OCI-LY1 (cell line): ENCODE data around the gene CTNND2.

Experiments used
- H2AFZ ChIP-seq: fragments of 200-600 bp; sonication (generic), shearing (Covaris generic); 2 replicates; pipeline ENCODE4 v1.6.0; 2014; ENCODE audit warnings: antibody characterized with exemption, mild to moderate bottlenecking, low read length
- H3F3A ChIP-seq: fragments of 200-600 bp; sonication (generic), shearing (Covaris generic); 2 replicates; pipeline ENCODE4 v1.6.0; 2014; ENCODE audit warnings: mild to moderate bottlenecking, antibody characterized with exemption, low read length, moderate library complexity; ENCODE audit not compliant: insufficient read depth
- H3K27ac ChIP-seq: fragments of 200-600 bp; sonication (generic); 2 replicates; pipeline ENCODE4 v1.5.1; 2014; ENCODE audit warnings: low read length, mixed run types, mild to moderate bottlenecking, low read depth; ENCODE audit not compliant: poor library complexity, severe bottlenecking
- H3K27me3 ChIP-seq: fragments of 200-600 bp; sonication (generic); 2 replicates; pipeline ENCODE4 v1.6.0; 2014; ENCODE audit warnings: antibody characterized with exemption, mild to moderate bottlenecking, low read length, moderate library complexity; ENCODE audit not compliant: insufficient read depth
- H3K36me3 ChIP-seq: fragments of 200-600 bp; sonication (generic); 2 replicates; pipeline ENCODE4 v1.6.1; 2014; ENCODE audit warnings: mild to moderate bottlenecking, antibody characterized with exemption, low read length, moderate library complexity, mixed read lengths; ENCODE audit not compliant: insufficient read depth
- H3K4me1 ChIP-seq: fragments of 200-600 bp; sonication (generic); 2 replicates; pipeline ENCODE4 v1.5.1; 2014; ENCODE audit warnings: mild to moderate bottlenecking, low read length, moderate library complexity; ENCODE audit not compliant: insufficient read depth, severe bottlenecking
- H3K4me2 ChIP-seq: fragments of 200-600 bp; sonication (generic), shearing (Covaris generic); 2 replicates; pipeline ENCODE4 v1.6.1; 2014; ENCODE audit warnings: low read length
- H3K4me3 ChIP-seq: fragments of 200-600 bp; sonication (generic); 2 replicates; pipeline ENCODE4 v1.5.1; 2014; ENCODE audit warnings: low read length, low read depth, mild to moderate bottlenecking, mixed read lengths; ENCODE audit not compliant: poor library complexity, severe bottlenecking
- H3K79me2 ChIP-seq: fragments of 200-600 bp; shearing (Covaris generic); 2 replicates; pipeline ENCODE4 v1.6.1; 2016; ENCODE audit warnings: mixed run types, low read length, mixed read lengths; ENCODE audit not compliant: insufficient read depth
- H3K9ac ChIP-seq: fragments of 200-600 bp; sonication (generic), shearing (Covaris generic); 2 replicates; pipeline ENCODE4 v1.6.1; 2014; ENCODE audit warnings: mild to moderate bottlenecking, low read length, mixed read lengths
- H3K9me2 ChIP-seq: fragments of 200-600 bp; sonication (generic), shearing (Covaris generic); 2 replicates; pipeline ENCODE4 v1.6.1; 2014; ENCODE audit warnings: low read depth, mild to moderate bottlenecking, low read length, mixed read lengths
- H3K9me3 ChIP-seq: fragments of 200-600 bp; shearing (Covaris generic); 2 replicates; pipeline ENCODE4 v1.6.1; 2014; ENCODE audit warnings: low read length, mixed read lengths
- H4K20me1 ChIP-seq: fragments of 200-600 bp; sonication (generic), shearing (Covaris generic); 2 replicates; pipeline ENCODE4 v1.6.0; 2016; ENCODE audit warnings: mild to moderate bottlenecking, low read length; ENCODE audit not compliant: insufficient read depth
- EZH2 ChIP-seq: fragments of 200-600 bp; sonication (generic), shearing (Covaris generic); IDR thresholded peaks from 2 replicates; pipeline ENCODE4 v1.8.0; 2017; ENCODE audit warnings: borderline replicate concordance, mixed run types, mild to moderate bottlenecking, antibody characterized with exemption, low read length, moderate library complexity, mixed read lengths
- TF ChIP-seq, protein P1 (sequence below): fragments of 200-600 bp; sonication (generic), shearing (Covaris generic); IDR thresholded peaks from 2 replicates; pipeline ENCODE4 v1.5.1; 2017; ENCODE audit warnings: mild to moderate bottlenecking, antibody characterized with exemption, low read length, moderate library complexity, mixed read lengths

The CTNND2 gene

DNA sequence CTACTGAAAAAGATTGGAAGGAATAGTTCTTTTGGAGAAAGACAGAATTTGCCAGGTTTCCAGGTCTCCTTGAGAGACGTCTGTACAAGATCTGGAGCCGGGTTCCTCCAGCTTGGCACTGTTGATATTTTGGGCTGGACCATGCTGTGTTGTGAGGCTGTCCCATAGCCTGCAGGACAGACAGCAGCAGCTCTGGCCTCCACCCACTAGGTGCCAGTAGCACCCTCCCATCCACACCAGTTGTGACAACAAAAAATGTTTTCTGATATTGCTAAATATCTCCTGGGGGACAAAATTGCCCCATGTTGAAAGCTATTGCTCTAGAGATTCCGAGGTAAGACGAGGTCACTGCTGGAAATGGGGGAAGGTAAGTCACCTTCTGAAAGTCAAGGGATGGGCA, 855.5 kb downstream of the CTNND2 start:
- H3K4me3 ChIP-seq, result no peak overlapping the region
- no peak overlapping the region for H2AFZ ChIP-seq
- H3K27me3 ChIP-seq, result no peaks in the 10 kb centered on the region
- H3K9me2 ChIP-seq, result no peaks in the 10 kb centered on the region
- H3K36me3 ChIP-seq, result no peaks in the 10 kb centered on the region
- H3K4me2 ChIP-seq, result no peak overlapping the region
- H4K20me1 ChIP-seq, result no peaks in the 10 kb centered on the region
- no peak overlapping the region for H3K27ac ChIP-seq
- no peak for TF ChIP-seq EZH2
- TF ChIP-seq, protein P1, sequence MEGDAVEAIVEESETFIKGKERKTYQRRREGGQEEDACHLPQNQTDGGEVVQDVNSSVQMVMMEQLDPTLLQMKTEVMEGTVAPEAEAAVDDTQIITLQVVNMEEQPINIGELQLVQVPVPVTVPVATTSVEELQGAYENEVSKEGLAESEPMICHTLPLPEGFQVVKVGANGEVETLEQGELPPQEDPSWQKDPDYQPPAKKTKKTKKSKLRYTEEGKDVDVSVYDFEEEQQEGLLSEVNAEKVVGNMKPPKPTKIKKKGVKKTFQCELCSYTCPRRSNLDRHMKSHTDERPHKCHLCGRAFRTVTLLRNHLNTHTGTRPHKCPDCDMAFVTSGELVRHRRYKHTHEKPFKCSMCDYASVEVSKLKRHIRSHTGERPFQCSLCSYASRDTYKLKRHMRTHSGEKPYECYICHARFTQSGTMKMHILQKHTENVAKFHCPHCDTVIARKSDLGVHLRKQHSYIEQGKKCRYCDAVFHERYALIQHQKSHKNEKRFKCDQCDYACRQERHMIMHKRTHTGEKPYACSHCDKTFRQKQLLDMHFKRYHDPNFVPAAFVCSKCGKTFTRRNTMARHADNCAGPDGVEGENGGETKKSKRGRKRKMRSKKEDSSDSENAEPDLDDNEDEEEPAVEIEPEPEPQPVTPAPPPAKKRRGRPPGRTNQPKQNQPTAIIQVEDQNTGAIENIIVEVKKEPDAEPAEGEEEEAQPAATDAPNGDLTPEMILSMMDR, result peak; percentile 31; the same call in 1 of the 2 replicates
- H3K4me1 ChIP-seq, result no peaks in the 10 kb centered on the region
- H3K9ac ChIP-seq, result no peak overlapping the region
- no peaks in the 10 kb centered on the region for H3F3A ChIP-seq
- no peaks in the 10 kb centered on the region for H3K79me2 ChIP-seq
- no peaks in the 10 kb centered on the region for H3K9me3 ChIP-seq

DNA sequence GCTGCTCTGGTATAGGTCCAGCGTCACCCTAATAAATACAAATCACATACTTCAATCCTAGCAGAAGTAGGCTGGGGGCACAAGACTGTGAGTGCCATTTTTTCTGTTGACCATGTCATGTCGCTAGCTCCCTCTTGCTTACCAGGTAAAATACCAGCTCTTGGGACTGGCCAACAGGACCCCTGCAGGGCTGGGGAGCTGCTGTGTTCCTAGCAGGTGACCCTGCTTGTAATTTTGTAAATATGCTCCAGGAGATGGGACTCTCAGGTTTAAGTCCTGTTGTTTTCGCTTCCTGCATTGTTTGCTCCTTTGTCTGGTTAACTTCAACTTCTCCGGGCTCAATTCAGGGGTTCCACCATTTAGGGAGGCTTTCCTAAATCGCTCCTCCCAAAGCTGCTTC, 856.6 kb downstream of the CTNND2 start:
- no peak overlapping the region for H2AFZ ChIP-seq
- no peaks in the 10 kb centered on the region for H3K9me3 ChIP-seq
- H3K27me3 ChIP-seq, result no peaks in the 10 kb centered on the region
- H3K4me1 ChIP-seq, result no peaks in the 10 kb centered on the region
- H3K9ac ChIP-seq, result no peak overlapping the region
- H3K4me2 ChIP-seq, result no peak overlapping the region
- no peak for TF ChIP-seq EZH2
- TF ChIP-seq, protein P1, result no peak
- no peaks in the 10 kb centered on the region for H3K36me3 ChIP-seq
- no peak overlapping the region for H3K27ac ChIP-seq
- no peaks in the 10 kb centered on the region for H4K20me1 ChIP-seq
- no peaks in the 10 kb centered on the region for H3F3A ChIP-seq
- H3K79me2 ChIP-seq, result no peaks in the 10 kb centered on the region
- H3K9me2 ChIP-seq, result no peaks in the 10 kb centered on the region
- no peak overlapping the region for H3K4me3 ChIP-seq

DNA sequence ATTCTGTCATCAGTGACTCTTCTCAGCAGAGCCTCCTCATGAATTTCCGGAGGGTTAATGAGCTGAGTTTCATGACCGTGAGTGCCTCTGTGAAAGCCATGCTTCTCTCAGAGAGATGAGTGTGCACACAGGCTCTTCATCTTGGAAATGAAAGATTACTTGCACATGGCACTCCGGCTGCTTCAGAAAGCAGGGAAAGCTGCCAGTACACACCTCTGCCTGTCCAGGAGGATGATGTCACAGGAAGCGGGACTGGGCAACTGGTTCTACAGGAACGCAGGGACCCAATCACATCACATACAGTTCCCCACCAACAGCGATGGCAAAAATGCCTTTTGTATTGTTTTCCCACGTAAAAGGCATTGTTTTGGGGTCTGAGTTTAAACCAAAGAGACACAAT, 857.2 kb downstream of the CTNND2 start:
- no peaks in the 10 kb centered on the region for H3K27me3 ChIP-seq
- no peaks in the 10 kb centered on the region for H4K20me1 ChIP-seq
- no peaks in the 10 kb centered on the region for H3K9me3 ChIP-seq
- H3K4me1 ChIP-seq, result no peaks in the 10 kb centered on the region
- no peaks in the 10 kb centered on the region for H3K79me2 ChIP-seq
- H3K27ac ChIP-seq, result no peak overlapping the region
- H3K9ac ChIP-seq, result no peak overlapping the region
- H3K36me3 ChIP-seq, result no peaks in the 10 kb centered on the region
- TF ChIP-seq EZH2, result no peak
- TF ChIP-seq, protein P1, result no peak
- H2AFZ ChIP-seq, result no peak overlapping the region
- H3K4me2 ChIP-seq, result no peak overlapping the region
- H3K4me3 ChIP-seq, result no peak overlapping the region
- no peaks in the 10 kb centered on the region for H3F3A ChIP-seq
- H3K9me2 ChIP-seq, result no peaks in the 10 kb centered on the region
